HG02763 (cell line): ENCODE measurements around the gene KANK3.
"Not testable (repeated sequence)": the region's sequence is repeated elsewhere in the genome, so short reads cannot be mapped to it uniquely, and the experiment has no call there.

ENCODE experiments used
- ATAC-seq: cut with Tn5 transposase; IDR thresholded peaks from one replicate; pipeline ENCODE4 v1.9.1; 2021; ENCODE audit warnings: mild to moderate bottlenecking, moderate library complexity; ENCODE audit not compliant: unreplicated experiment

Gene KANK3

DNA sequence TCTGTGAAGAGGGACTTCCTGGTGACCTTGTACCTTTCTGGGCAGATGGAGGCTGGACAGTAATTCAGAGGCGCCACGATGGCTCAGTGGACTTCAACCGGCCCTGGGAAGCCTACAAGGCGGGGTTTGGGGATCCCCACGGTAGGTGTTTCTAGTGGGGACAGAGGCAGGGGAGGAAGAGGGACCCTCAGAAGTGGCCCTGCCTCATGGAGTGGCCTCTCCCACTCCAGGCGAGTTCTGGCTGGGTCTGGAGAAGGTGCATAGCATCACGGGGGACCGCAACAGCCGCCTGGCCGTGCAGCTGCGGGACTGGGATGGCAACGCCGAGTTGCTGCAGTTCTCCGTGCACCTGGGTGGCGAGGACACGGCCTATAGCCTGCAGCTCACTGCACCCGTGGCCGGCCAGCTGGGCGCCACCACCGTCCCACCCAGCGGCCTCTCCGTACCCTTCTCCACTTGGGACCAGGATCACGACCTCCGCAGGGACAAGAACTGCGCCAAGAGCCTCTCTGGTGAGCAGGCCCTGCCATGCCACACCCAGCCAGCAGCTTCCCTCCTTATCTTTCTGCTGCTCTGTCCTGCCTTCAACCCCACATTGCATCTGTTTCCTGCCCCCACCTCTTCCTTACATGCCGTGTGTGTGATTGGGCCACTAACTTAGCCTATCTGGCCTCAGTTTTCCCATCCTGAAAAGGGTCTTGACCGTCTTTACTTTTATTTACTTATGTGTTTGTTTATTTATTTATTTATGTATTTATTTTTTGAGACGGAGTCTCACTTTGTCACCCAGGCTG is 28.1 kb upstream of the KANK3 start:
- ATAC-seq: no peak

DNA sequence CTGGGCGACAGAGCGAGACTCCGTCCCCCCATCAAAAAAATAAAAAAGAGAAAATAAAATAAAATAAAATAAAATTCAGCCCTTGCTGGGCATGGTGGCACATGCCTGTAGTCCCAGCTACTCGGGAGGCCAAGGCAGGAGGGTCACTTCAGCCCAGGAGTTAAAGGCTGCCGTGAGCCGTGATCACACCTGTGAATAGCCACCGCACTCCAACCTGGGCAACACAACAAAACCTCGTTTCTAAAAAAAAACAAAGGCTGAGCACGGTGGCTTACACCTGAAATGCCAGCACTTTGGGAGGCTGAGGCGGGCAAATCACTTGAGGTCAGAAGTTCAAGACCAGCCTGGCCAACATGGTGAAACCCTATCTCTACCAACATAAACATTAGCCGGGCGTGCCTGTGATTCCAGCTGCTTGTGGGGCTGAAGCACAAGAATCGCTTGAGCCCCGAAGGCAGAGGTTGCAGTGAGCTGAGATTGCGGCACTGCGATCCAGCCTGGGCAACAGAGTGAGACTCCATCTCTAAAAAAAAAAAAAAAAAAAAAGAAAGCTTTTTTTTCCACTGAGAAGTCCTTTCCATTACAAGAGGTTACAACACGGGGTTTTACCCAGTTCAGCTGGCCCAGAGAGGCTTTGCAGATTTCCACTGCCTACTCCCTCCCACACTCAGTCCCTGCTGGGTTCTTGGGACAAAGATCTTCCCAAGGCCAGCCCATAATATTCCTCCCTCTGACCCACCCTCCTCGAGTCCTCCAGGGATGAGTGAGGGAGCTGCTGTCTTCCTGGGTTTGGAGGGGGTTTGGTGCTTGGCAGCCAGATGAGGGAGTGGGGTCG is 27.3 kb upstream of the KANK3 start:
- no peak for ATAC-seq

DNA sequence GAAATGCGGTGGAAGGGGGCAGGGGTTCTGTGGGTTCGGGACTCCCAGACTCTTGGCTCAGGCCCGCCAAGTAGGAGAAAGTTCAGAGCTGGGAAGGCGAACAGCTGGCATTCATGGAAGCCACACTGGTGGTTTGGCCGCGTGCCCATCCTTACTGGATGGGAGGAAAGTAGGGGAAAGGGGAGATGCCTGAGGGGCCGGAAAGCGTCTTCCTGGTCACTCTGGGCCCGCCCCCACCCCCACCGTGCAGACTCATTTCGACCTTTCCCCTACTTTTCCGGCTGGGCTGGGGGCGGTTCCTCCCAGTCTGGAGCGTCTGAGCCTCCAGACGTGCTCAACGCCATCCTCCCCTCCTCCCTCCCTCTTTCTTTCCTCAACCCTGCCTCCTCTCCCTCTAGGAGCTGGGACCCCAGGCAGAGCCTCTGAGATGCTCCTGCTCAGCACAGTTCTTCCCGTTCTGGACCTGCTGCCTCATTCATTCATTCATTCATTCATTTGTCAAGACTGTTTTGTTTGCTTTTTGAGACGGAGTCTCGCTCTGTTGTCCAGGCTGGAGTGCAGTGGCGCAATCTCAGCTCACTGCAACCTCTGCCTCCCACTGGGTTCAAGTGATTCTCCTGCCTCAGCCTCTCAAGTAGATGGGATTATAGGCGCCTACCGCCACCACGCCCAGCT is 24.4 kb upstream of the KANK3 start:
- no peak for ATAC-seq

DNA sequence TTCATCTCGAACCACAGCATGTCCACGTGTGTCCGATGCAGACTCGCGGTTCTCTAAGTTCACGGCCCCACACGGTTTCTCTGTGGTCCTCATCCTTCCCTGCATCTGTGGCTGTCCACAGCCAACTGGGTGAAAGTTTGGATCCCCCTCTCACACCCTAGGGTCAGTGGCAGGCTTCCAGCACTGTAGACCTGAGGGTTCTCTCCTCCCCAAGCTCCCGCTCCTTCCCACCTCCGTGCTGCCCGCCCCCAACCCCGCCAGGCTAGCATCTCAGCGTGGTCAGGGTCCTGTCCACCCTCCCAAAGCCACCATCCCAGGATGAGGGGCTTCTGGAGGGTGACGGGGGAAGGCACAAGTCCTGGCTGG is 23.9 kb upstream of the KANK3 start:
- no peak for ATAC-seq

DNA sequence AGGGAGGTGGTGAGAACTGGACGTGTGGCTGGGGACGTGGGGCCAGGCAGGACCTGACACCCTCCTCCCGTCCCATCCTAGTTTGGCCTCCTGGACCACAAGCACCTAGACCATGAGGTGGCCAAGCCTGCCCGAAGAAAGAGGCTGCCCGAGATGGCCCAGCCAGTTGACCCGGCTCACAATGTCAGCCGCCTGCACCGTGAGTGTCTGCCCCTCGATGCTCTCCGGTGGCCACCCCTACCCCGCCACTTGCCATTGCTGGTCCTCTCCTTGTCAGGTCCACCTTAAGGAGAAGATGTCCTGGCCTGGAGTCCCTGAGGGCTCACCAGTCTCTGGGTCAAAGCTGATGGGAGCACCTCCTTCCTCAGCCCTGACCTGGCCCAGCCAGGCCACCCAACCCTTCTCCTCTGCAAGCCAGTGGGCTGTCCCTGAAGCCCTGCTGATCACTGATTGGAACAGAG is 23.1 kb upstream of the KANK3 start:
- ATAC-seq: no peak

DNA sequence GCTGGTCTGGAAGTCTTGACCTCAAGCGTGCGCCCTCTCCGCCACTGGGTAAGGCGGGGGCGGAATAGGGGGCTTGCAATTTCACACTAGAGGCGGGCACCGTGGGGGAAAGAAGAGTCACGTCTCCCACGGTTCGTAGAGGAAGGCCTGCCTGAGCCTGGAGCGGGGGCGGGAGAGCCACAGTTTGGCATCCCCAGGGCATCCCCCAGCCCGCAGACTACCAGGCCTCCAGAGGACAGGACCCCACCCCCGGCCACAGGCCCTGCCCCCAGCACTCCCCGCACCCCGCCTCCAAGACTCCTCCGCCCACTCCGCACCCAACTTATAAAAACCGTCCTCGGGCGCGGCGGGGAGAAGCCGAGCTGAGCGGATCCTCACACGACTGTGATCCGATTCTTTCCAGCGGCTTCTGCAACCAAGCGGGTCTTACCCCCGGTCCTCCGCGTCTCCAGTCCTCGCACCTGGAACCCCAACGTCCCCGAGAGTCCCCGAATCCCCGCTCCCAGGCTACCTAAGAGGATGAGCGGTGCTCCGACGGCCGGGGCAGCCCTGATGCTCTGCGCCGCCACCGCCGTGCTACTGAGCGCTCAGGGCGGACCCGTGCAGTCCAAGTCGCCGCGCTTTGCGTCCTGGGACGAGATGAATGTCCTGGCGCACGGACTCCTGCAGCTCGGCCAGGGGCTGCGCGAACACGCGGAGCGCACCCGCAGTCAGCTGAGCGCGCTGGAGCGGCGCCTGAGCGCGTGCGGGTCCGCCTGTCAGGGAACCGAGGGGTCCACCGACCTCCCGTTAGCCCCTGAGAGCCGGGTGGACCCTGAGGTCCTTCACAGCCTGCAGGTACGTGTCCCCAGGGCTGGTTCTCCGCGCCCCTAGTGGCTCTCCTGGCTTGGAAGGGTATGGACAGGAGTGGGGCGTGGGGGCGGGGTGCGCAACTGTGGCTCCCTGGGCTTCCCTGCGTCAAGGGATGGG is 21.0 kb upstream of the KANK3 start, which contains the start of gene ANGPTL4:
Gene ANGPTL4 (plus strand): TSS at position 353 of the 969 bp plus-strand sequence. CDS start 167 bp downstream, at position 520.
- ATAC-seq: no peak

DNA sequence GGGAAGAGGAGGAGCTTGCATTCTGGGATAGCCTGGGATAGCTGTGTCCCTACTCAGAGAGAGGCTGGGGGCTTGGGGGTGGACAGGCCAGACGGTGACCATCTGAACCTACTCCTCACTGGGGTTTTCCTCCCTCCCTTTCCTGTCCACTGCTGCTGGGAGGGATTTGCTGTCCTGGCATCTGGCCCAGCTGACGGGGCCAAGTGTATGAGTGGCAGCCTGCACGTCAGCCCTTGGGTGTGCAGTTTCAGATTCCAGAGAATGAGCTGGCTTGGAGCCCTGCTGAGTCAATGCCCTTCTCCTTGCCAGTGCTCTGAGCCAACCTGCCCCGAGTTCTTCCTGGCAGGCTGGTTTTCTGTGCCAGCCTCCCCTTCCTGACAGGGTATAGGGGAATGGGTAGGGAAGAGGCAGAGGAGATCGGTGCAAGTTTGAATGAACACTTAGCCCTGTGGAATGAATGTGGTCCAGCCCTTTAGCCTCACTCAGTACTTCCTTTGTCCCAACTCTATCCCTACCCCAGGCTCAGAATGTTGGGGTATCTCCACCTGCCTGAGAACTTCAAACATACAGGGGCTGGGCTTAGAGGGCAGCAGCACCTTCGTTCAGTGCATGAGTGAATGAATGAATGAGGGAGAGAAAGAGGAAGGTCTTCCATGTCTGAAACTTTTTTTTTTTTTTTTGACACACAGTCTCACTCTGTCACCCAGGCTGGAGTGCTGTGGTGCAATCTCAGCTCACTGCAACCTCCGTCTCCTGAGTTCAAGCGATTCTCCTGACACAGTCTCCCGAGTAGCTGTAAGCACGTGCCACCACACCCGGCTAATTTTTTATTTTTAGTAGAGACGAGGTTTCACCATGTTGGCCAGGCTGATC is 19.1 kb upstream of the KANK3 start:
- no peak for ATAC-seq

DNA sequence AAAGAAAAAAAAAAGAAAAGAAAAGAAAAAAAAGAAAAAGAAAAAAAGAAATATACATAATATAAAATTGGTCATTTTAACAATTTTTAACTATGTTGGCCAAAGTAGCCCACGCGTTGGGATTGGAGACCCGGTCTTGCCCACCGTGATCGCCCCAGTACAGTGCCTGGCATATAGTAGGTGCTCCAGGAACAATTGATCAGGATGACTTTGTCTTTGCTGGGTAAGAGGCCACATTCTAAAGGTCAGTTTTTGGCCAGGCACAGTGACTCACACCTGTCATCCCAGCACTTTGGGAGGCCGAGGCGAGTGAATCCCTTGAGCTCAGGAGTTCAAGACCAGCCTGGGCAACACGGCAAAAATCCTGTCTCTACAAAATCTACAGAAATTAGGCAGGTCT is 17.1 kb upstream of the KANK3 start:
- ATAC-seq: no peak

DNA sequence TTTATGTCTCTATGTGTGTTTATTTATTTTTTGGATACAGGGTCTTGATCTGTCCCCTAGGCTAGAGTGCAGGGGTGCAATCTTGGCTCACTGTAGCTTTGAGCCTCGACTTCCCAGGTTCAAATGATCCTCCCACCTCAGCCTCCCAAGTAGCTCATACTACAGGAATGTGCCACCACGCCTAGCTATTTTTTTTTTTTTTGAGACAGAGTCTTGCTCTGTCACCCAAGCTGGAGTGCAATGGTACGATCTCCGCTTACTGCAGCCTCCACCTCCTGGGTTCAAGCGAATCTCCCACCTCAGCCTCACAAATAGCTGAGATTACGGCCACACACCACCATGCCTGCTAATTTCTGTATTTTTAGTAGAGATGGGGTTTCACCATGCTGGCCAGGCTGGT is 15.9 kb upstream of the KANK3 start:
- no peak for ATAC-seq

DNA sequence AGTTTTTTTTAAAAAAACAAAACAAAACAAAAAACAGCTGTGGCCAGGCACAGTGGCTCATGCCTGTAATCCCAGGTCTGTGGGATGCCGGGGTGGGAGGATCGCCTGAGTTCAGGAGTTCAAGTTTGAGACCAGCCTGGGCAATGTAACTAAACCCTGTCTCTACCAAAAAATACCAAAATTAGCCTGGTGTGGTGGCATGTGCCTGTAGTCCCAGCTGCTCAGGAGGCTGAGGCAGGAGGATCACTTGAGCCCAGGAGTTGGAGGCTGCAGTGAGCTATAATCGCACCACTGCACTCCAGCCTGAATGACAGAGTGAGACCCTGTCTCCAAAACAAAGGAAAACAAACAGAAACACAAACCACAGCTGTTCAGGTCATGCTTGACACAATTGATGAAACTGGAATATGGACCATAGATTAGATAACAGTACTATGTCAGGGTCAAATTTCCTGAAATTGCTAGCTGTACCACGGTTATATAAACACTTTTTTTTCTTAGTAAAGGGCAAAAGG is 14.0 kb upstream of the KANK3 start:
- no peak for ATAC-seq

DNA sequence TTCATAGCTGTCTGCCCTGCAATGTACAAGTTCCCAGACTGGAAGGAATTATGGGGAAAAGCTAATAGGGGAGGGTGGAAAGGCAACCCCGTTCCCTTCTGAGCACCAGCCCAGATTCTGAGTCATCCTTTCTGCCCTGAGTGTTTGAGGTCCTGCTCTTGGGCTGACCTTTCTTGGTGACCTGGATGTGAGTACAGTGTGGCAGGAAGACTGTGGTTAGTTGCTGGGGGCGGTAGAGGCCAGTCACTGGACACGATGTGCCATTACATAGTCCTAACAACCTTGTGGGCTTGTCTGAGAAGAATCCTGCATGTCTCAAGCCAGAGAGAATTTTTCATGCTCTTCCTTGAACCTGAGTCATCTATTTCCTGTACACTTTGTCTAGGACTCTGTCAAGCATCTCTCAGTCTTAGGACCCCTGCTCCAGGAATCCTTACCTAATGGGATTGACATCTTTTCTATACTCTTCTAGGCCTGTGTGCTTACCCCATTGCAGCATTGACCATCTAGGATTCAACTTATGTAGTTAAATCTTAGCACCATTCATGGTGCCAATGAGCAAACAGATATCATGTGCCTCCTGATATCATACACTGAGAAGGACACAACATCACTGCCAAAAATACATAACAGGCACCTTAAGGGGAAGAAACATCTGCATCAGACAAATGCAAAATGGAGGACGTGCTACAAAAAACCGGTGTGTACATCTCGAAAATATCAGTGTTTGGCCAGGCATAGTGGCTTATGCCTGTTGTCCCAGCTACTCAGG is 12.8 kb upstream of the KANK3 start:
- no peak for ATAC-seq

DNA sequence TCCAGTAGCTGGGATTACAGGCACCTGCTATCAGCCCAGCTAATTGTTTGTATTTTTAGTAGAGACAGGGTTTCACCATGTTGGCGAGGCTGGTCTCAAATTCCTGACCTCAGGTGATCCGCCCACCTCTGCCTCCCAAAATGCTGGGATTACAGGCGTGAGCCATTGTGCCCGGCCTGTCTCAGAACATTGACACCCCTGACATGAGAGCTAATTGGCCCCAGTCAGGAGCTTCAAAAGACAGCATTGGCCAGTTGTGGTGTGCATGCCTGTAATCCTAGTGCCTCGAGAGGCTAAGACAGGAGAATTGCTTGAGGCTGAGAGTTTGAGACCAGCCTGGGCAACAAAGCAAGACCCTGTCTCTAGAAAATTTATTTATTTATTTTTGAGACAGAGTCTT is 9.8 kb upstream of the KANK3 start:
- ATAC-seq: not testable (repeated sequence)

DNA sequence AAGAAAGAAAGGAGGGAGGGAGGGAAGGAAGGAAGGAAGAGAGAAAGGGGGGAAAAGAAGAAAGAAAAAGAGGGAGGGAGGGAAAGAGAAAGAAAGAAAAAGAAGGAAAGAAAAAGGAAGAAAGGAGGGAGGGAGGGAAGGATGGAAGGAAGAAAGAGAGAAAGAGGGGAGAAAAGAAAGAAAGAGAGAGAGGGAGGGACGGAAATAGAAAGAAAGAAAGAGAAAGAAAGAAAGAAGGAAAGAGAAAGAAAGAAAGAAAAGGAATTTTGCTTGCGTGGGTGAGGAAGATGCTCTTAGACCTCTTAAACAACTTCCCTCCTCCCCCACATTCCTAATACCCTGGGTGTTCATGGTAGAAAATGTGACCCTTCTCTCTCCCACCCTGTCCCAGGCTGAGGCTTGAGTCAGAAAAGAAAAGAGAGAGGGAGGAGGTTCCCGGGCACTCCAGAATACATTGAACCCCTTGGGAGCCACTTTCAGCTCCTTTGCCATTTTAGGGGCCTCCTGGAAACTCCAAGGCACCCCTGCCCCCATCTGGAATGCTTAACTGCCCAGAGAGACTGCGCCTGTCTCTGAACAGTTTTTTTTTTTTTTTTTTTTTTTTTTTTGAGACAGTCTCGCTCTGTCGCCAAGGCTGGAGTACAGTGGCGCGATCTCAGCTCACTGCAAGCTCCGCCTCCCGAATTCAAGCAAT is 9.2 kb upstream of the KANK3 start:
- no peak for ATAC-seq

DNA sequence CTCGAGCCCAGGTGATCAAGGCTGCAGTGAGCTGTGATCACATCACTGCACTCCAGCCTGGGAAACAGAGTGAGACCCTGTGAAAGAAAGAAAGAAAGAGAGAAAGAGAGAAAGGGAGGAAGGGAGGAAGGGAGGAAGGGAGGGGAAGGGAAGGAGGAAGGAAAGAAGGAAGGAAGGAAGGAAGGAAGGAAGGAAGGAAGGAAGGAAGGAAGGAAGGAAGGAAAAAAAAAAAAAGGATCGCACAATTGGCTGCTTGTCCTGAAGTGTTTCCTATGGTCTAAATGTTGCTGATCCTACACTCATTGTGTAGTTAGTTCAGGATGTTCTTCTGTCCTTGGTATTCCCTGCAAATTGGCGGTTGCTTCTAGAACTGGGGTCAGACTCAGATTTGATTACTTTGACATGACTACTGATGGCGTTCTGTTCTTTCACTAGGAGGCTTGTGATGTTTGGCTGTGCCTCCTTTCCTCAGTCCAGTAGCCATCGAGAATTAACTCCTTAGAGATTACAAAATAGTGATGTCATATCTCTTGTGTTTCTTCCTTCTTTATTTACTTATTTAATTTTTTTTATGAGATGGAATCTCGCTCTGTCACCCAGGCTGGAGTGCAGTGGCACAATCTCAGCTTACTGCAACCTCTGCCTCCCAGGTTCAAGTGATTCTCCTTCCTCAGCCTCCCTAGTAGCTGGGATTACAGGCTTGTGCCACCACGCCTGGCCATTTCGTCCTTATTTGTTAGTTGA is 6.7 kb upstream of the KANK3 start:
- not testable (repeated sequence) for ATAC-seq

DNA sequence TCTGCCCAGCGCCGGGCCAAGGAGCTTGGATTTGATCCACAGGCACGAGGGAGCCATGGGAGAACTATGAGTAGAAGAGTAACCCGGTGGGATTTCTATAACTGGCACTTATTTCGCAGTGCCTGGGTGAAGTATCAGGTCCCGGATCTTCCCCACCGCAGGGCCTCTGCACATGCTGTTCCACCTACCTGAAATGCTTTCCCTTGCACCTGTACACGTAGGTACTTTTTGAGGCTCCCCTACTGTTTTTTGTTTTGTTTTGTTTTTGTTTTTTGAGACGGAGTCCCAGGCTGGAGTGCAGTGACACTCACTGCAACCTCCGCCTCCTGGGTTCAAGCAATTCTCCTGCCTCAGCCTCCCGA is 402 bp upstream of the KANK3 start:
- ATAC-seq: no peak

DNA sequence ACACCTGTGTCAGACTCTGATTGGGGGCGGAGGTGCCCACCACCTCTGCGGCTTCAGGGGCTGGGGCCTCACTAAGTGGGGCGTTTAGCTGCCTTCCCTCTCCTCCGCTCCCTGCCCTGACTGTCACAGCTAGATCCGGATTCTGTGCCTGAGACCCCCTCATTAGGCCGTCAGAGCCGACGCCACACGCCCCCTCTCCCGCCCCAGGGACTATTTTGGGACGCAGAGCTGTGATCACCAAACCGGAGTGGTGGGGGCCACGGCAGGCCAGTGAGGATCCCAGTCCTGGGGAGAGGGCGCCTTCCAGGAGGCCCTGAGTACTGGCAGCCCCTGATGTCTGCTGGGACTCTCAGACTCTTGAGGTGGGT is 762 bp downstream of the KANK3 start:
- ATAC-seq: no peak

DNA sequence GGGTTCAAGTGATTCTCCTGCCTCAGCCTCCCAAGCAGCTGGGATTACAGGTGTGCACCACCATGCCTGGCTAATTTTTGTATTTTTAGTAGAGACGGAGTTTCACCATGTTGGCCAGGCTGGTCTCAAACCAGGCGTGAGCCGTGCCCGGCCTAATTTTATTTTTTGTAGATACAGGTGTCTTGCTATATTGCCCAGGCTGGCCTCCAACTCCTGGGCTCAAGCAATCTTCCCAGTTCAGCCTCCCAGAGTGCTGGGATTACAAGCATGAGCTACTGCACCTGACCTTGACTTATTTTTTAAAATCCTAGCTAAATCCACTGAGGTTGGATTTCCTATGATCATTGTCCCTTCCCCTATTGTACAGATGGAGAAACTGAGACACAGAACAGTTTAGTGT is 1.6 kb downstream of the KANK3 start:
- ATAC-seq: not testable (repeated sequence)
